Stimulated activated CD8-positive, alpha-beta memory T cell treated with anti-CD3 and anti-CD28 coated beads, Interleukin-2, amount 100 ng/mL, for 1 hour (primary cell): ENCODE results near the gene SVIL.
"Not testable (repeated sequence)": the region's sequence is repeated elsewhere in the genome, so short reads cannot be mapped to it uniquely, and the experiment has no call there.

Source experiments
- DNase-seq, 2 donors: peaks; one replicate each; pipeline ENCODE4 v3.0.0-alpha.2; 2020; ENCODE audit warnings: low read depth in 2 of 2

The SVIL gene

GRCh38 chr10:29648983-29649268 is 14.2 kb upstream of the SVIL start:
- no peak for DNase-seq

DNA sequence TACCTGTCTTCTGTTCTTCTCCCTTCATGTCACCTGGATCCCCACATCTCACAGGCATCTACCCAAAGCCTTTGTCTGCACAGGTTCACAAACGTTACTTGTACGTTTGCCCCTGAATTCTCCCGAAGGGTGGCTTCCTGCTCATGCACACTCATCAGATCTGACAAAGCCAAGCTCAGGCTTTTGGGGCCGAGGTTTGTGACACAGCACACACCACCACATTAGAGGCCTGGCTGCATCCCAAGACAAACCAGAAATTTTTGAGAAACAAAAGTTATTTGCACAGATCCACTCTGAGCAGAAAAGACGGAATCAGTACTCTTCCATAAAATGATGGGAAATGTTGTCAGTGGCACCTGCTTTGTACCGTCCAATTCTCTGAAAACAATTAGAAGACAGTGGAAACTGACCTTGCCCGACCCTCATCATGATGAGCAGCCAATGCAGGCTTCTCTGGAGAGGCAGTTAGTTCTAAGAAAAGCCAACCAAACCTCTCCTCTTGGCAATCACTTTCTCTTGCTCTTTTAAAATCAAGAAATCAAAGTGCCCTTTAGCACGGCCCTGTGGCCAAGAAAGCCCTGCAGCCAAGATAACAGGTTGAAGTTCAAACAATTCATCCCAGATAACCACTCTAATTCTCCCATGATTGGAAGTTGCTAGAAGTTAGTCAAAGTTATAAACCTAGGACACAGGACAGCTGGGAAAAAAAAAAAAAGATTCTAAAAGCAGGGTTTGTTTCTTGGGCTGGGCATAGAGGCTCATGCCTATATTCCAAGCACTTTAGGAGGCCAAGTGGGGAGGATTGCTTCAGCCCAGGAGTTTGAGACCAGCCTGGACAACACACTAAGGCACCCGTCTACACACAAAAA is 13.6 kb upstream of the SVIL start:
- DNase-seq: no peak

GRCh38 chr10:29647478-29647877 is 12.7 kb upstream of the SVIL start:
- no peak for DNase-seq

DNA sequence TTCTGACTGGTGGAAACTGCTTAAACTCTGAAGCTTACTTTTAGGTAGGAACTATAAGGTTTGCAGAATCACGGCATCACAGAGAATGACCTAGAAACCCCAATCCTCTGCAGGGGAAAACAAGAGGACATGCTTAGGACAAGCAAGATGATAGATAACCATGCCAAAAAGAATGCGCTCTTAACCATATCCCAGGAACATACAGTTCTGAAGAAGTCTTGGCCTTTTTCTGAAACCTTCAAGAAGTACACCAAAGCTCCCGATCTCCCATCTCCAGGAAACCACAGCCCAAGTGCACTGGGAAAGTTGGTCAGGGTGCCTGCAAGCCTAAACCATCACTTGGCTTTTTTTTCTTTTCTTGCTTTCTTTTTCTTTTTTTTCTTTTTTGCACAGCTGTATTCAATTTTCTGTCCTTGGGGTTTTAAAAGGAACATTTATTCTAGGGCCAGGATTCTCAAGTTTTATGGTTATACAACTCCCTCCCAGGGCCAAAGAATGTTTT is 12.2 kb upstream of the SVIL start:
- DNase-seq: no peak

GRCh38 chr10:29646238-29646902 is 11.6 kb upstream of the SVIL start:
- no peak for DNase-seq

GRCh38 chr10:29643771-29644501 is 9.2 kb upstream of the SVIL start:
- no peak for DNase-seq

DNA sequence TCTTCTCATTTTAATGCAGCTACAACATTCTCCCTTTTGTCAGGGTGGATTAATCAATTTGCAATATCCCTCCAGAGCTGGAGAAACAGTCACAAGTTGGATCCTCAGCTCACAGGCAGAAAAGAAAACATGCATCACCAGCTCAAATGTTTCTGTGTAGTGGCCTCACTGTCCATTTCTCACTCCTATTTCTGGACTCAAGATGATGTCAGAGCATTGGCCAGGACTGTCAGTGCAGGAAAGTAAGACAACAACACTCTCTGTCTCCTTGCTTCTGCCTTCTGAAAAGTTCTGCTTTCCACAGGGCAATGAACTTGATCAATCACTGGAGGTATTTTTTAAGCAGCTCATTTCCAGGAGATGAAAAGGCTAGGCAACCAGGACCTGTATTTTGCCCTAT is 8.2 kb upstream of the SVIL start:
- no peak for DNase-seq

- no peak for DNase-seq
These were observed 2.8 kb upstream of the SVIL start for GRCh38 chr10:29637537-29637936.

- DNase-seq: no peak
These were observed 1.4 kb upstream of the SVIL start for GRCh38 chr10:29636178-29636577.

- no peak for DNase-seq
These were observed 957 bp upstream of the SVIL start for GRCh38 chr10:29635711-29636144.

DNA sequence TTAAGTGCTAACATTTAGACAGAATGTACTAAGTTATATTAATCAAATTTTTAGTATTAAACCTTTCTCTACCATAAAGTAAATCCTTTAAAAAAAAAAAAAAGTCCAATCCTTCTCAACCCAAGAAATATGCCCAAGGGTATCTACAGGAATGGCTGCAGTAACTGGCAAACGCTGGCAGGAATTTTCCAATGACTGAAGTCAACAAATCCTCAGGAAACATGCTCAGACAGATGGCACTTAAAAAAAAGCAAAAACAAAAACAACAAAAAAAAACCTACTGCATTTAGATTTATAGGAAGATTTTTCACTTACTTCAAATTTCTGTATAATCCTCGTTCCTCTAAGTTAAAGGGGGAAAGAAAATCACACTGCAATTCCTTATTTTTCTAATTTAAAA is 666 bp downstream of the SVIL start:
- no peak for DNase-seq

GRCh38 chr10:29631049-29631339 is 3.8 kb downstream of the SVIL start:
- no peak for DNase-seq

DNA sequence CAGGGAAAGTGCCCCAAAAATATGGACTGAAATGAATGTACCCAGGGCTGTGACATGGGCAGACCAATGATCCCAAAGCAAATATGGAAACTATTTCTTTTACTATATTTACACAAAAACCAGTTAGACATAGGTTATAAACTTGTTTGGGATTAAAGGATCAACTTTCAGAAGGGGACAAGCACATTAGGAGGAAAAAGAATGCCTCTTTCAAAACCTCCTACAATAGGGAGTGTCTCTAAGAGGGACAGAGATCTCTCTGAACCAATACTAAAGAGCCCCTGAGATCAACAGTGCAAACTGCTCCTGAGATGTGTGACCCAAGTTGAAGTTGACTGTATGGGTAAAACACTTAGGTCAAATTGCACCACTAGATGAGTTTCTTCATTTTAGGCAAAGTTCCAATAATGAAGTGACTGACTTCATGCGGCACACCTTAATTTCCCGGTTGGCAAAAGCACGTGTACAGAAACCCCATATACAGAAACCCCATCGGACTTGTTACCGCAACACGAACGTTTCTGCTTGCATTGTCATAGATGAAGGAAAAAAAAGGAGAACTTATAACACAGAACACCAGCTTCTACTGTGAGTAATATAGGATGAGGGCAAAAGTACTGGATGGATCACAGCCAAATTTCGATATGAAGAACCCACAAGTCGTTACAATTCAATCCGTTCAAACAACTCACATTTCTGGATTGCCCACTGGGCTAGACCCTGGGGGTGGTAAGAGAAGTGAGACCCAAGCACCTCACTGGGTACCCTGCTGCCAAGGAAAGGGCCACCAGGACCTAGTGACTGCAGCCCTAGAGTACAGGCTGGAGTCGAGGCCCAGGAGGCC is 4.3 kb downstream of the SVIL start:
- no peak for DNase-seq

GRCh38 chr10:29628912-29629526 is 5.8 kb downstream of the SVIL start:
- no peak for DNase-seq

DNA sequence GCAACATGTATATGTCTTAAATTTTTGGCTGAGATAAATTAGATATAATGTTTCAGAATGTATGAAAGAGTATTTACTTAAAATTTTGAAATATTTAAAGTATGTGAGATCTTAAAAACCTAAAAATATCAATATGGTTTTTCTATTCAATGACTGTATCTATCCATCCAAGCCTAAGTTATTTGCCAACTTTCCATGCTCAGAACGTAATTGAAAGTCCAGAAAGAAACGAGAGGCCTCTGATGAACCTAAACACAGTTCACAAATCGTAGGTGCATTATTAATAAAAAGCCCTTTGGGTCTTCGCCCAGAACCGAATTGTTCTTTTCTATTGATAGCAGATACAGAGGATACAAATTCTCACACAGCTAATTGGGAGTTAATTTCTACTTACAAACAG is 6.5 kb downstream of the SVIL start:
- DNase-seq: no peak

GRCh38 chr10:29627201-29628132 is 7.3 kb downstream of the SVIL start:
- no peak for DNase-seq

GRCh38 chr10:29624357-29624756 is 10.4 kb downstream of the SVIL start:
- DNase-seq: not testable (repeated sequence)

- DNase-seq: no peak
These were observed 11.0 kb downstream of the SVIL start for GRCh38 chr10:29623797-29624196.

DNA sequence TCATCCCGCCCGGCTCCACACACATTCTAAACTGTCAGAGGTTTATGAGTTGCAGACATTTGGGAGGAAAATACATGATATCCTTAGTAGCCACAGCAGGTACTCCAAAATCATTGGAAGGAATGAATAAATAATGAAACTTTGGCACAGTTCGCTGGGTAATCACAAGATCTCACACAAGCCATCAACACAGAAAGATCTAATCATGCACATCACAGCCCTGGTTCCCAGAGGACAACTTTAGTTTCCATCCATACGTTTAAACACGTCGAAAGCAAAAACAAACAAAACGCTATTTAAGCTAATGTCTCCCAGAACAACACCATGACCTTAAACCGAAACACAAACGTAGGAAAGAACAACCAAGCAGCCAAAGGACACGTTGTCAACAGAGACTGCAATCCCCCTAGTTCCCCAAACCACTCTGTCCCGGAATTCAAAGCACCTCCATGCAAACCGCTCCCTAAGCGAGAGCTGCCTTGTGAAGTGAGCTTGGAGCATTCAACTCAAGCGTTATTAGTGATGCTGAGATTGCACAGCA is 12.3 kb downstream of the SVIL start:
- DNase-seq: no peak

- DNase-seq: no peak
These were observed 13.6 kb downstream of the SVIL start for GRCh38 chr10:29621161-29621560.
